Measurements from ENCODE around the gene FECH.

DNA sequence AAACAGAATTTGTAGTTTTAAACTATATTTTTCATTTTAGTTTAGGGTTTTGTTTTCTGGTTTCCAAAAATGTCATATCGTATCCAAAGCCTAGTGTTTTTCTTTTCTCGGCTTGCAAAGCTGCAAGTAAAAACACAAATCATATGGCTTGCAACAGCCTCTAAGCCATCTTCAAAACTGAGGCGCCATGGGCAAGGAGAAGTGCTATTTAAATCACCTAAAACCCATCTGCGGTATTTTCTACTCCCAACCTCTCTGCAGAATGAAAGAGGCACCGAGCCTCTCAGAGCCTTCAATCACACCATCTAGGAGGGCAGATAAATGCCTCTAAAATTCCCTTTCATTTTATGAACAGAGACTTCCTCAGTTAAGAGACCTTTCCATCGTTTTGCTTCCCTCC is 25.2 kb downstream of the FECH start:
- TF ChIP-seq, protein P1, sequence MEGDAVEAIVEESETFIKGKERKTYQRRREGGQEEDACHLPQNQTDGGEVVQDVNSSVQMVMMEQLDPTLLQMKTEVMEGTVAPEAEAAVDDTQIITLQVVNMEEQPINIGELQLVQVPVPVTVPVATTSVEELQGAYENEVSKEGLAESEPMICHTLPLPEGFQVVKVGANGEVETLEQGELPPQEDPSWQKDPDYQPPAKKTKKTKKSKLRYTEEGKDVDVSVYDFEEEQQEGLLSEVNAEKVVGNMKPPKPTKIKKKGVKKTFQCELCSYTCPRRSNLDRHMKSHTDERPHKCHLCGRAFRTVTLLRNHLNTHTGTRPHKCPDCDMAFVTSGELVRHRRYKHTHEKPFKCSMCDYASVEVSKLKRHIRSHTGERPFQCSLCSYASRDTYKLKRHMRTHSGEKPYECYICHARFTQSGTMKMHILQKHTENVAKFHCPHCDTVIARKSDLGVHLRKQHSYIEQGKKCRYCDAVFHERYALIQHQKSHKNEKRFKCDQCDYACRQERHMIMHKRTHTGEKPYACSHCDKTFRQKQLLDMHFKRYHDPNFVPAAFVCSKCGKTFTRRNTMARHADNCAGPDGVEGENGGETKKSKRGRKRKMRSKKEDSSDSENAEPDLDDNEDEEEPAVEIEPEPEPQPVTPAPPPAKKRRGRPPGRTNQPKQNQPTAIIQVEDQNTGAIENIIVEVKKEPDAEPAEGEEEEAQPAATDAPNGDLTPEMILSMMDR (IDR thresholded peaks at IDR 0.05 in 8 of 11, conservative IDR thresholded peaks at IDR 0.05 in 3 of 11), result no peak
- no peak for TF ChIP-seq POLR2A (IDR thresholded peaks at IDR 0.05)
- no peak for TF ChIP-seq POLR2AphosphoS5 (IDR thresholded peaks at IDR 0.05)

Measured in spleen (tissue), 7 donors.